Placental epithelial cell (primary cell): Measurements from ENCODE around the gene F2RL2. TPM values are rescaled to one million over a fixed set of nuclear protein-coding genes. Genes with fewer than 3 reads are reported as not detected.

Source experiments
- total RNA-seq: library from RNA; depleted of rRNA; stranded (reverse); fragments of >200 nt; gene quantifications from 2 replicates; pipeline ENCODE4 v1.2.3, GENCODE V29; 2012

F2RL2 gene
- under 0.01 TPM in 1 of 2 replicates, not detected in the other for total RNA-seq

GRCh38 chr5:76622973-76623596 lies at the start of gene F2RL2:
Gene F2RL2 (minus strand): TSS chr5:76623403. CDS start chr5:76623230, 173 bp downstream.

Other genes with a start within 250 kb of the F2RL2 start
- not detected in 2 replicates for gene IQGAP2, start 220.1 kb downstream of the F2RL2 start, total RNA-seq
- 0.11 and 0.39 TPM in 2 replicates for gene F2R, start 92.7 kb upstream of the F2RL2 start, total RNA-seq
- gene F2RL1, start 195.6 kb upstream of the F2RL2 start, total RNA-seq: 2.0 and 2.8 TPM in 2 replicates
- not detected in 2 replicates for gene S100Z, start 226.6 kb upstream of the F2RL2 start, total RNA-seq